ENCODE data around the gene DGAT2. TPM values are rescaled to one million over a fixed set of nuclear protein-coding genes. Genes with fewer than 3 reads are reported as not detected.

DGAT2 gene
- total RNA-seq, 1 donor from 2014 or later: 0.13 TPM

- H3K4me3 Mint-ChIP-seq (ENCODE audit: unreplicated experiment): no peak overlapping the region
- TF ChIP-seq CTCF (IDR thresholded peaks at IDR 0.05): no peak
- peaks cover 2% of the 10 kb centered on the region for H3K27me3 Mint-ChIP-seq (ENCODE audit: unreplicated experiment)
- H3K36me3 Mint-ChIP-seq (ENCODE audit: unreplicated experiment): no peaks in the 10 kb centered on the region
- H3K4me1 Mint-ChIP-seq (ENCODE audit: unreplicated experiment): no peaks in the 10 kb centered on the region
- no peak overlapping the region for H3K27ac Mint-ChIP-seq (ENCODE audit: unreplicated experiment)
- no peaks in the 10 kb centered on the region for H3K9me3 Mint-ChIP-seq (ENCODE audit: unreplicated experiment)
- no peak for DNase-seq (ENCODE audit: extremely low spot score, unreplicated experiment)
These were observed 22.4 kb downstream of the DGAT2 start for GRCh38 chr11:75790986-75791385.

- Mint-ChIP-seq H3K9me3 (ENCODE audit: unreplicated experiment) (no peaks in the 10 kb centered on the region), H3K27ac (ENCODE audit: unreplicated experiment) (no peak overlapping the region), H3K27me3 (ENCODE audit: unreplicated experiment) (peaks cover 2% of the 10 kb centered on the region), H3K4me3 (ENCODE audit: unreplicated experiment) (no peak overlapping the region), H3K4me1 (ENCODE audit: unreplicated experiment) (no peaks in the 10 kb centered on the region), H3K36me3 (ENCODE audit: unreplicated experiment) (no peaks in the 10 kb centered on the region)
- no peak for DNase-seq (ENCODE audit: extremely low spot score, unreplicated experiment)
- no peak for TF ChIP-seq CTCF (IDR thresholded peaks at IDR 0.05)
These were observed 23.7 kb downstream of the DGAT2 start for GRCh38 chr11:75792127-75792731.

GRCh38 chr11:75792997-75793800 lies 24.6 kb downstream of the DGAT2 start:
- no peaks in the 10 kb centered on the region for H3K36me3 Mint-ChIP-seq (ENCODE audit: unreplicated experiment)
- no peak for DNase-seq (ENCODE audit: extremely low spot score, unreplicated experiment)
- no peak for TF ChIP-seq CTCF (IDR thresholded peaks at IDR 0.05)
- H3K9me3 Mint-ChIP-seq (ENCODE audit: unreplicated experiment): no peaks in the 10 kb centered on the region
- no peak overlapping the region for H3K27ac Mint-ChIP-seq (ENCODE audit: unreplicated experiment)
- peaks cover 2% of the 10 kb centered on the region for H3K27me3 Mint-ChIP-seq (ENCODE audit: unreplicated experiment)
- no peak overlapping the region for H3K4me3 Mint-ChIP-seq (ENCODE audit: unreplicated experiment)
- H3K4me1 Mint-ChIP-seq (ENCODE audit: unreplicated experiment): peaks cover 4% of the 10 kb centered on the region

GRCh38 chr11:75793966-75794365 lies 25.4 kb downstream of the DGAT2 start:
- peaks cover 2% of the 10 kb centered on the region for H3K27me3 Mint-ChIP-seq (ENCODE audit: unreplicated experiment)
- no peak for TF ChIP-seq CTCF (IDR thresholded peaks at IDR 0.05)
- H3K9me3 Mint-ChIP-seq (ENCODE audit: unreplicated experiment): no peaks in the 10 kb centered on the region
- no peak overlapping the region for H3K27ac Mint-ChIP-seq (ENCODE audit: unreplicated experiment)
- H3K36me3 Mint-ChIP-seq (ENCODE audit: unreplicated experiment): no peaks in the 10 kb centered on the region
- peaks cover 4% of the 10 kb centered on the region for H3K4me1 Mint-ChIP-seq (ENCODE audit: unreplicated experiment)
- no peak overlapping the region for H3K4me3 Mint-ChIP-seq (ENCODE audit: unreplicated experiment)
- no peak for DNase-seq (ENCODE audit: extremely low spot score, unreplicated experiment)

- DNase-seq (ENCODE audit: extremely low spot score, unreplicated experiment): no peak
- H3K4me1 Mint-ChIP-seq (ENCODE audit: unreplicated experiment): peaks cover 4% of the 10 kb centered on the region
- no peaks in the 10 kb centered on the region for H3K36me3 Mint-ChIP-seq (ENCODE audit: unreplicated experiment)
- no peak for TF ChIP-seq CTCF (IDR thresholded peaks at IDR 0.05)
- no peaks in the 10 kb centered on the region for H3K9me3 Mint-ChIP-seq (ENCODE audit: unreplicated experiment)
- no peak overlapping the region for H3K4me3 Mint-ChIP-seq (ENCODE audit: unreplicated experiment)
- peaks cover 2% of the 10 kb centered on the region for H3K27me3 Mint-ChIP-seq (ENCODE audit: unreplicated experiment)
- no peak overlapping the region for H3K27ac Mint-ChIP-seq (ENCODE audit: unreplicated experiment)
These were observed 26.9 kb downstream of the DGAT2 start for GRCh38 chr11:75795276-75796090.

Data from osteocyte (in vitro differentiated cells).